Measurements from ENCODE around the gene FGF14.

GRCh38 chr13:101811284-101811839 is 590.5 kb downstream of the FGF14 start:
- TF ChIP-seq, protein P1, sequence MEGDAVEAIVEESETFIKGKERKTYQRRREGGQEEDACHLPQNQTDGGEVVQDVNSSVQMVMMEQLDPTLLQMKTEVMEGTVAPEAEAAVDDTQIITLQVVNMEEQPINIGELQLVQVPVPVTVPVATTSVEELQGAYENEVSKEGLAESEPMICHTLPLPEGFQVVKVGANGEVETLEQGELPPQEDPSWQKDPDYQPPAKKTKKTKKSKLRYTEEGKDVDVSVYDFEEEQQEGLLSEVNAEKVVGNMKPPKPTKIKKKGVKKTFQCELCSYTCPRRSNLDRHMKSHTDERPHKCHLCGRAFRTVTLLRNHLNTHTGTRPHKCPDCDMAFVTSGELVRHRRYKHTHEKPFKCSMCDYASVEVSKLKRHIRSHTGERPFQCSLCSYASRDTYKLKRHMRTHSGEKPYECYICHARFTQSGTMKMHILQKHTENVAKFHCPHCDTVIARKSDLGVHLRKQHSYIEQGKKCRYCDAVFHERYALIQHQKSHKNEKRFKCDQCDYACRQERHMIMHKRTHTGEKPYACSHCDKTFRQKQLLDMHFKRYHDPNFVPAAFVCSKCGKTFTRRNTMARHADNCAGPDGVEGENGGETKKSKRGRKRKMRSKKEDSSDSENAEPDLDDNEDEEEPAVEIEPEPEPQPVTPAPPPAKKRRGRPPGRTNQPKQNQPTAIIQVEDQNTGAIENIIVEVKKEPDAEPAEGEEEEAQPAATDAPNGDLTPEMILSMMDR (IDR thresholded peaks at IDR 0.05), result no peak
- TF ChIP-seq POLR2A (IDR thresholded peaks at IDR 0.05), result no peak

Measured in lower leg skin (tissue), 3 donors.